NB4 (cell line): Measurements from ENCODE around the gene BMP5.

Experiments
- CTCF ChIP-seq: IDR thresholded peaks from one replicate; pipeline ENCODE4 v1.5.1; 2012; ENCODE audit warnings: low read depth, low read length
- MAX ChIP-seq: IDR thresholded peaks from 2 replicates; pipeline ENCODE4 v1.6.1; 2011; ENCODE audit warnings: low read depth, low read length
- POLR2A ChIP-seq: IDR thresholded peaks from 2 replicates; pipeline ENCODE4 v1.6.1; 2011; ENCODE audit warnings: mild to moderate bottlenecking; ENCODE audit not compliant: insufficient read length; ENCODE audit errors: extremely low read depth

- TF ChIP-seq POLR2A (no peak), CTCF (no peak), MAX (no peak)
Measured at GRCh38 chr6:55882718-55883569, 7.6 kb upstream of the BMP5 start.
